ENCODE data around the gene GRID2.

DNA sequence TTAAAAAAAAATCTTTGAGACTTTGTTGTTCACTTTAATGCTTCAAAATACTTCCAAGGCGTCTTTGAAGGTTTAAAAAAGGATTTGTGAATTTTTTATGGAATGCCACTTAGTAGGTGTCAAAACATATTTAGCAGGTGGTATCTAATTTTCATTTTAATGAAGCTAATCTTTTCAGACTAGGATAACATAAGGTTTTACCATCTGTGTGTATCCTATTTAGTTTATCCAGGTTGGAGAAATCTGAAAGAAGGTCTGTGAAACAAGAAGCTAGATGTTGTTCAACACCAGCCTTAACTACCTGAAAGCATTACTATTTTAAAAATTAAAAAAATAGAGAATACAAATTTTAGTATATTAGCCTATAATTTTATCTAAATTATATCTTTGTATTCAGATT lies 193.4 kb downstream of the GRID2 start:
- TF ChIP-seq, protein P1, sequence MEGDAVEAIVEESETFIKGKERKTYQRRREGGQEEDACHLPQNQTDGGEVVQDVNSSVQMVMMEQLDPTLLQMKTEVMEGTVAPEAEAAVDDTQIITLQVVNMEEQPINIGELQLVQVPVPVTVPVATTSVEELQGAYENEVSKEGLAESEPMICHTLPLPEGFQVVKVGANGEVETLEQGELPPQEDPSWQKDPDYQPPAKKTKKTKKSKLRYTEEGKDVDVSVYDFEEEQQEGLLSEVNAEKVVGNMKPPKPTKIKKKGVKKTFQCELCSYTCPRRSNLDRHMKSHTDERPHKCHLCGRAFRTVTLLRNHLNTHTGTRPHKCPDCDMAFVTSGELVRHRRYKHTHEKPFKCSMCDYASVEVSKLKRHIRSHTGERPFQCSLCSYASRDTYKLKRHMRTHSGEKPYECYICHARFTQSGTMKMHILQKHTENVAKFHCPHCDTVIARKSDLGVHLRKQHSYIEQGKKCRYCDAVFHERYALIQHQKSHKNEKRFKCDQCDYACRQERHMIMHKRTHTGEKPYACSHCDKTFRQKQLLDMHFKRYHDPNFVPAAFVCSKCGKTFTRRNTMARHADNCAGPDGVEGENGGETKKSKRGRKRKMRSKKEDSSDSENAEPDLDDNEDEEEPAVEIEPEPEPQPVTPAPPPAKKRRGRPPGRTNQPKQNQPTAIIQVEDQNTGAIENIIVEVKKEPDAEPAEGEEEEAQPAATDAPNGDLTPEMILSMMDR (conservative IDR thresholded peaks at IDR 0.05): no peak
- TF ChIP-seq ZFX (IDR thresholded peaks at IDR 0.05): no peak
